K562 (cell line): ENCODE measurements around the gene LTN1. TPM values are rescaled to one million over a fixed set of nuclear protein-coding genes. Genes with fewer than 3 reads are reported as not detected.

Experiments
- ATAC-seq: fragments of 200-7000 bp; cut with Tn5 transposase; 3 replicates; pipeline ENCODE4 v1.9.1; 2020; ENCODE audit warnings: moderate library complexity
- BruUV-seq: library from RNA; stranded (reverse); fragments of 400-500 nt; replicated peaks from 2 replicates; lab custom pipeline; 2021; lab: Mats Ljungman, UMichigan
- CTCF ChIA-PET: fragments of 300-600 bp; formaldehyde crosslinking; extraction: SDS; loops from one replicate; lab custom pipeline; 2021; ENCODE audit warnings: low intra/inter-chr PET ratio; lab: Yijun Ruan, JAX
- POLR2A ChIA-PET: fragments of 300-600, 350-650 bp; sonication (Branson Sonifier 250); formaldehyde crosslinking; extraction: SDS; loops from one replicate; lab custom pipeline; 2021; ENCODE audit warnings: antibody characterized with exemption, inconsistent platforms; lab: Yijun Ruan, JAX
- DNase-seq, 4 experiments: peaks; one replicate each; pipeline versions ENCODE4 v3.0.0 to v3.0.0-alpha.2; 2011 to 2018; ENCODE audit warnings: low spot score in 3 of 4, mixed read lengths in 3 of 4; ENCODE audit errors: extremely low read depth in 1 of 4
- FAIRE-seq: peaks from 2 replicates; lab custom pipeline; 2011; peaks lifted over from hg19 to GRCh38; lab: Jason Lieb, UNC
- H2AFZ ChIP-seq: 2 replicates; pipeline ENCODE4 v1.6.0; 2011; ENCODE audit warnings: low read depth, low read length, control low read depth, inconsistent platforms
- H3K27ac ChIP-seq: fragments of 200-600 bp; 3 replicates; pipeline ENCODE4 v1.8.0; 2011; ENCODE audit warnings: low read depth, mild to moderate bottlenecking, control low read depth, inconsistent platforms, low read length, moderate library complexity, mixed read lengths; ENCODE audit errors: extremely low read depth
- H3K27me3 ChIP-seq, 2 experiments: fragments of 300-600 bp in 1 of 2; 2 replicates in 1 of 2; 3 replicates in 1 of 2; pipeline versions ENCODE4 v1.6.0 to v1.8.0; 2011; ENCODE audit warnings: inconsistent platforms in 2 of 2, low read length in 2 of 2, mild to moderate bottlenecking in 1 of 2, mixed read lengths in 1 of 2, moderate library complexity in 1 of 2; ENCODE audit not compliant: control insufficient read depth in 2 of 2, insufficient read depth in 2 of 2
- H3K36me3 ChIP-seq: fragments of 300-600 bp; 3 replicates; pipeline ENCODE4 v1.8.0; 2011; ENCODE audit warnings: mild to moderate bottlenecking, low read length, inconsistent platforms; ENCODE audit not compliant: control insufficient read depth, insufficient read depth
- H3K4me1 ChIP-seq, 2 experiments: fragments of 200-600 bp in 1 of 2; replicated peaks in 1 of 2; 2 replicates in 1 of 2; 3 replicates in 1 of 2; pipeline versions ENCODE4 v1.5.1 to v1.8.0; 2011; ENCODE audit warnings: inconsistent platforms in 2 of 2, low read length in 2 of 2, mild to moderate bottlenecking in 1 of 2, mixed read lengths in 1 of 2, moderate library complexity in 1 of 2; ENCODE audit not compliant: control insufficient read depth in 2 of 2, insufficient read depth in 2 of 2
- H3K4me2 ChIP-seq: 2 replicates; pipeline ENCODE4 v1.6.1; 2011; ENCODE audit warnings: low read length, control low read depth, inconsistent platforms, mixed read lengths; ENCODE audit not compliant: insufficient read depth
- H3K4me3 ChIP-seq: fragments of 200-600 bp; sonication (generic), shearing (Covaris generic); 2 replicates; pipeline ENCODE4 v1.5.1; 2016; ENCODE audit warnings: control low read depth, inconsistent platforms
- H3K79me2 ChIP-seq: fragments of 200-600 bp; 3 replicates; pipeline ENCODE4 v1.8.0; 2011; ENCODE audit warnings: low read length, inconsistent platforms; ENCODE audit not compliant: control insufficient read depth, insufficient read depth
- H3K9ac ChIP-seq, 2 experiments: 2 replicates each; pipeline versions ENCODE4 v1.6.0 to v1.6.1; 2011; ENCODE audit warnings: low read depth in 2 of 2, low read length in 2 of 2, control low read depth in 1 of 2, inconsistent platforms in 1 of 2, mild to moderate bottlenecking in 1 of 2, mixed read lengths in 1 of 2; ENCODE audit not compliant: insufficient read depth in 1 of 2
- H3K9me1 ChIP-seq: one replicate; pipeline ENCODE4 v1.6.0; 2011; ENCODE audit warnings: inconsistent platforms, mild to moderate bottlenecking, low read length, moderate library complexity; ENCODE audit not compliant: control insufficient read depth, insufficient read depth
- H3K9me3 ChIP-seq: replicated peaks from 2 replicates; pipeline ENCODE4 v1.5.1; 2011; ENCODE audit warnings: low read depth, low read length, inconsistent platforms; ENCODE audit not compliant: control insufficient read depth, insufficient read depth
- H4K20me1 ChIP-seq: replicated peaks from 2 replicates; pipeline ENCODE4 v1.6.1; 2011; ENCODE audit warnings: low read length, inconsistent platforms, mixed read lengths; ENCODE audit not compliant: control insufficient read depth, insufficient read depth
- BRCA1 ChIP-seq, 2 experiments: fragments of 450-650 bp in 1 of 2; sonication (generic) in 1 of 2; formaldehyde crosslinking in 1 of 2; IDR thresholded peaks; 2 replicates each; pipeline versions ENCODE4 v1.5.0 to v1.6.1; 2017 to 2020; ENCODE audit warnings: mild to moderate bottlenecking in 1 of 2, missing genetic modification reagents in 1 of 2
- CBFB ChIP-seq: sonication (generic); formaldehyde crosslinking; IDR thresholded peaks from 2 replicates; pipeline ENCODE4 v1.4.0; 2020; ENCODE audit warnings: mild to moderate bottlenecking, missing genetic modification reagents
- CHCHD3 ChIP-seq: fragments of 250-450 bp; sonication (Bioruptor Pico); IDR thresholded peaks from 2 replicates; pipeline ENCODE4 v2.1.2; 2022; ENCODE audit warnings: mild to moderate bottlenecking
- COPS2 ChIP-seq: fragments of 450-650 bp; conservative IDR thresholded peaks from 2 replicates; pipeline ENCODE4 v1.6.1; 2016; ENCODE audit warnings: mild to moderate bottlenecking, moderate library complexity
- HMG20A ChIP-seq: fragments of 450-650 bp; formaldehyde crosslinking; conservative IDR thresholded peaks from 2 replicates; pipeline ENCODE4 v1.4.0; 2020; ENCODE audit warnings: mild to moderate bottlenecking, mixed read lengths
- WHSC1 ChIP-seq: IDR thresholded peaks from one replicate; pipeline ENCODE4 v1.6.1; 2012; ENCODE audit warnings: low read length, control low read depth, inconsistent platforms
- YY1 ChIP-seq, 3 experiments: IDR thresholded peaks; 2 replicates each; pipeline ENCODE4 v1.6.1; 2011; ENCODE audit warnings: low read length in 2 of 3, mild to moderate bottlenecking in 2 of 3, moderate library complexity in 2 of 3, borderline replicate concordance in 1 of 3, control low read depth in 1 of 3, low read depth in 1 of 3; ENCODE audit not compliant: insufficient read depth in 3 of 3, insufficient replicate concordance in 2 of 3, control insufficient read depth in 1 of 3, insufficient read length in 1 of 3; ENCODE audit errors: extremely low read depth in 1 of 3
- ZNF561 ChIP-seq: fragments of 450-650 bp; formaldehyde crosslinking; conservative IDR thresholded peaks from 2 replicates; pipeline ENCODE4 v1.4.0; 2020; ENCODE audit warnings: mild to moderate bottlenecking, moderate library complexity
- WGBS: fragments of 100-300 bp; shearing (Covaris generic); methylation state at CpG from one replicate; pipeline ENCODE4 v1.1.6; 2016; ENCODE audit warnings: low coverage, mixed read lengths; ENCODE audit not compliant: insufficient coverage; ENCODE audit errors: missing lambda C conversion rate; 5-methylcytosine and 5-hydroxymethylcytosine counted together
- in situ Hi-C: fragments of 300-500 bp; cut with MboI; formaldehyde crosslinking; loops from 4 replicates; pipeline ENCODE4 v1.15.0; 2018; ENCODE audit warnings: inconsistent platforms, mixed read lengths
- intact Hi-C: fragments of 100-400 bp; cut with micrococcal nuclease; formaldehyde crosslinking; loops from 2 replicates; pipeline ENCODE4 v1.14.2; 2022
- polyA plus RNA-seq, 8 experiments: library from polyadenylated mRNA; depleted of rRNA in 4 of 8; stranded (reverse) in 5 of 8; unstranded in 3 of 8; fragments of >200 nt; fragmentation: Nextera tagmentation in 2 of 8; fragmentation: Illumina TruSeq in 1 of 8; extraction: Ambion mirVana in 2 of 8; extraction: Trizol in 1 of 8; gene quantifications; 2 replicates each; pipeline versions ENCODE4 v1.2.1 to v1.2.3, GENCODE V29; 2011 to 2014; ENCODE audit warnings: inconsistent platforms in 1 of 8, missing spikeins in 1 of 8
- total RNA-seq, 7 experiments: library from RNA; depleted of rRNA in 6 of 7; stranded (reverse); fragments of >200 nt in 6 of 7; fragmentation: Illumina TruSeq in 2 of 7; extraction: Trizol in 2 of 7; gene quantifications; 2 replicates each; pipeline versions ENCODE4 v1.2.1 to v1.2.3, GENCODE V29; 2011 to 2021; ENCODE audit warnings: low replicate concordance in 1 of 7

The LTN1 gene
- total and polyA plus RNA-seq, 9 of the 15 experiments (the other 6 are each of a cell fraction or from before 2014, with no cell fraction given): 15.7 to 49.6 (median 28.7) TPM

- CTCF ChIA-PET: no interaction called here
- Histone ChIP-seq H3K9me3 (no peaks in the 10 kb centered on the region), H3K36me3 (peaks cover 86% of the 10 kb centered on the region), H3K9me1 (no peaks in the 10 kb centered on the region), H4K20me1 (no peaks in the 10 kb centered on the region), H3K79me2 (no peaks in the 10 kb centered on the region; the same call in 2 of the 3 replicates), H3K4me3 (no peak overlapping the region), H3K27me3 (no peaks in the 10 kb centered on the region), H3K9ac (no peak overlapping the region), H3K4me2 (no peak overlapping the region), H2AFZ (no peak overlapping the region), H3K4me1 (no peaks in the 10 kb centered on the region), H3K27ac (no peak overlapping the region)
- in situ Hi-C loops: no loop called here
- WGBS: 89% methylated on average over 3 of the region's 3 CpGs
- intact Hi-C loops: no loop called here
- no peak for ATAC-seq
- no TSS peak for BruUV-seq
- POLR2A ChIA-PET: interaction anchor here (0.6 to 1.4 kb wide), 2 partner anchors 13 to 18 kb away, joined by 3 to 5 read pairs; no protein-coding TSS in a partner anchor
- DNase-seq: no peak
- FAIRE-seq: no peak
- TF ChIP-seq BRCA1 (IDR thresholded peaks at IDR 0.05): no peak
- no peak for TF ChIP-seq BRCA1 (CRISPR knock-in tag; IDR thresholded peaks at IDR 0.05)
- TF ChIP-seq CHCHD3 (CRISPR knock-in tag): no peak
- no peak for TF ChIP-seq CBFB
- TF ChIP-seq YY1 (IDR thresholded peaks at IDR 0.05; ENCODE audit: borderline replicate concordance in 1 of 3, control insufficient read depth in 1 of 3, extremely low read depth in 1 of 3, insufficient read depth in 3 of 3, insufficient read length in 1 of 3, insufficient replicate concordance in 2 of 3, low read depth in 1 of 3, low read length in 2 of 3): no peak
- TF ChIP-seq HMG20A (CRISPR knock-in tag): no peak
- TF ChIP-seq COPS2: no peak
- TF ChIP-seq WHSC1: no peak
- no peak for TF ChIP-seq ZNF561 (CRISPR knock-in tag)
Observed at GRCh38 chr21:28961927-28962326, 30.8 kb downstream of the LTN1 start.
